Fibroblast of the aortic adventitia (primary cell): ENCODE measurements around the gene SH3GL3. TPM values are rescaled to one million over a fixed set of nuclear protein-coding genes. Genes with fewer than 3 reads are reported as not detected.

Experiments
- DNase-seq: peaks from one replicate; pipeline ENCODE4 v3.0.0-alpha.2; 2010; ENCODE audit warnings: low read depth
- H3K4me3 ChIP-seq: 2 replicates; pipeline ENCODE4 v1.5.1; 2011; ENCODE audit warnings: low read depth, mild to moderate bottlenecking, control low read depth, low read length, moderate library complexity
- CTCF ChIP-seq: IDR thresholded peaks from 2 replicates; pipeline ENCODE4 v1.5.1; 2011; ENCODE audit warnings: mild to moderate bottlenecking, low read length, control low read depth, inconsistent platforms; ENCODE audit not compliant: insufficient read depth
- total RNA-seq: library from RNA; depleted of rRNA; stranded (reverse); fragments of >200 nt; gene quantifications from 2 replicates; pipeline ENCODE4 v1.2.3, GENCODE V29; 2012; ENCODE audit warnings: low replicate concordance

Gene SH3GL3
- total RNA-seq, 1 donor: 0.09 TPM

GRCh38 chr15:83556068-83556467 is 108.9 kb downstream of the SH3GL3 start:
- no peak for DNase-seq
- H3K4me3 ChIP-seq: no peak overlapping the region
- no peak for TF ChIP-seq CTCF

- no peak for TF ChIP-seq CTCF
- no peak for DNase-seq
- H3K4me3 ChIP-seq: no peak overlapping the region
Measured at GRCh38 chr15:83556754-83557153, 109.6 kb downstream of the SH3GL3 start.

- no peak for DNase-seq
- H3K4me3 ChIP-seq: no peak overlapping the region
- TF ChIP-seq CTCF: no peak
Measured at GRCh38 chr15:83558146-83558545, 111.0 kb downstream of the SH3GL3 start.

GRCh38 chr15:83559310-83559966 is 112.3 kb downstream of the SH3GL3 start:
- no peak overlapping the region for H3K4me3 ChIP-seq
- TF ChIP-seq CTCF: peak; percentile 89
- peak; percentile 78 for DNase-seq

GRCh38 chr15:83561661-83562060 is 114.5 kb downstream of the SH3GL3 start:
- DNase-seq: no peak
- no peak for TF ChIP-seq CTCF
- H3K4me3 ChIP-seq: no peak overlapping the region

GRCh38 chr15:83565138-83565537 is 118.0 kb downstream of the SH3GL3 start:
- no peak overlapping the region for H3K4me3 ChIP-seq
- TF ChIP-seq CTCF: no peak
- DNase-seq: no peak

- no peak overlapping the region for H3K4me3 ChIP-seq
- peak; percentile 71 for TF ChIP-seq CTCF
- peak; percentile 56 for DNase-seq
Measured at GRCh38 chr15:83565553-83566159, 118.5 kb downstream of the SH3GL3 start.
